ENCODE data around the gene KIF22.
"Not testable (repeated sequence)": the region's sequence is repeated elsewhere in the genome, so short reads cannot be mapped to it uniquely, and the experiment has no call there.

KIF22 gene

DNA sequence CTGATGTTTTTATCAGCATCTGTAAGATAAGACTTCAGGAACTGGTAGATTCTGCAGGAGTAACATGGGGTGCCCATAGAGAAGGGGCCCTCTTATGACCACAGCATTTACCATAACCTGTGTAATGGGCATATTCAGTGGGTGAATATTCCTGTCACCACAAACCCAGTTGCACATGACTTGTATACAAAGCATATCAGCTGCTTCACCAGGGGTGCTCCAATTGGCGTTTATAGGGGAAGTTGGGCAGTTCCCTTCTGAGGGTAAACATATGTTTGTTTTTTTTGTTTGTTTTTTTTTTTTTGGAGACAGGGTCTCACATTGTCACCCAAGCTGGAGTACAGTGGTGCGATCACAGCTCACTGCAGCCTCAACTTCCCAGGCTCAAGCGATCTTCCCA is 24.0 kb upstream of the KIF22 start:
- DNase-seq (ENCODE audit: low spot score), result no peak

DNA sequence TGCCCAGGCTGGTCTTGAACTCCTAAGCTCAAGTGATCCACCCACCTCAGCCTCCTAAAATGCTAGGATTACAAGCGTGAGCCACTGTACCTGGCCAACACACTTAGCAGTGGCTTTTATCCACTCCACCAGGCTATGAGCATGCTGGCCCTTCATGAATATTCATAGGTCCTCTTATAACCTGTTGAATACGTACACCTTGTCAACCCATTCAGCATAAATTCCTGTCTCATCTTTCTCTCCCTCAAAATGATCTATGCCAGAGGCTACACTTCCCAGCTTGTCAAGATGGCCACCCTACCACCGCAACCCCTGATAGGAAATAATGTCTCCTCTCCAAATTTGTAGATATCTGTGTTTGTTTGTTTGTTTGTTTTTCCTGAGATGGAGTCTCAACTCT is 23.5 kb upstream of the KIF22 start:
- DNase-seq (ENCODE audit: low spot score), result no peak

DNA sequence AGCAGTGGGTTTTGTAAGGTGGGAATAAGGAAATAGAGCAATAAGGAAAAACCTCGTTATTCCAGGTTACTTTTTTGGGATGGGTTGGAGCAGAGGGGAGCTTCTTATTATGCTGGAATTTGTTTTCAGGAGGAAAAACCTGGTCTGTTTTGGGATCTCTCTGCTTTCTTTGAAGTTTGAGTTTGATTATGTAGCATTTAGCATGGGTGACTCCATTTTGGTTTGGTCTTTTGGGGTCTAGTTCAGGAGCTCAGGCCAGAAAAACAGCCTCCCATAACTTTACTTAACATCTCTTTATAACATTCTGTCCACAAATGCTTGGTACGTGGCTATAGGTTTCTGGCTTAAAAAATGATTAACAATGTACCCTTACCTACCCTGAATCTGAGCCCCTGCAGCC is 21.0 kb upstream of the KIF22 start:
- no peak for DNase-seq (ENCODE audit: low spot score)

DNA sequence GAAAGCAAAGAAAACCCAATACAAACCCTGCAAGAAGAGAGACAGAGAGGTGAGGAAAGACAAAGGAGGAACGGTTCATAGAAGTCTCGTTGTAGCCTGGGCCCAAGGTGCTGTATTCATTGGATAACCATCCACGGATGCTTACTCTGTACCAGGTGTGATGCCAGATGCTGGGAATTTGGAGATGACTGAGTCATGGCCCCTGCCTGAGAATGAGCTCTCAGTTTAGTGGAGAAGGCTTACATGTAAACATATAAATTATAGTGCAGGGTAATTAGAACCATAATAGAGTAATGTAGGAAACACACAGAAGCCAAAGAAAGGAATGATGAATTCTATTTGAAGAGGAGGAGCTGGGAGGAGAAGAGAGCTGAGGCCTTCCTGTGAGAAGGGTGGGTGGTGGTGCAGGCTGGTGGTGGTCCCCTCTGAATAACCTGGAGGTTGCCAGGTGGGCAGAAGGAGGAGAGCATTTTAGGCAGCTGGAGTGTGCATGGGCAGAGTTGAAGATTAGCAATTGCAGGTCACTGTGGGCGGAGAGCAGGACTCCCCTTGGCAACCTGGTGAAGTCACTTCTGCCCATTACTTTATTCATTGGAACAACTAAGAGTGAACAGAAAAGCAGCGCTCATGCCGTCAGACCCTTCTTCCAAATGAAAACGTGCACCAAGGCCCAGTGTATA is 20.2 kb upstream of the KIF22 start:
- no peak for DNase-seq (ENCODE audit: low spot score)

DNA sequence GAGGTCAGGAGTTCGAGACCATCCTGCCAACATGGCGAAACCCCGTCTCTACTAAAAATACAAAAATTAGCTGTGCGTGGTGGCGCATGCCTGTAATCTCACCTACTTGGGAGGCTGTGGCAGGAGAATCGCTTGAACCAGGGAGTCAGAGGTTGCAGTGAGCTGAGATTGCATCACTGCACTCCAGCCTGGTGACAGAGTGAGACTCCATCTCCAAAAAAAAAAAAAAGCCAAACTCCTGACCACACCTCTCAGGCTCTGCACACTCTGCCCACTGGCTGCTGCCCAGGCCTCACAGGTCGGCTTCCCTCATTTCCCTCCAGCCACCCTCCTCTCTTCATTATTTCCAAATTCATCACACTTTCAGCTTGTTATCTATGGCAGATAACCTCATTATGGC is 18.2 kb upstream of the KIF22 start:
- not testable (repeated sequence) for DNase-seq (ENCODE audit: low spot score)

DNA sequence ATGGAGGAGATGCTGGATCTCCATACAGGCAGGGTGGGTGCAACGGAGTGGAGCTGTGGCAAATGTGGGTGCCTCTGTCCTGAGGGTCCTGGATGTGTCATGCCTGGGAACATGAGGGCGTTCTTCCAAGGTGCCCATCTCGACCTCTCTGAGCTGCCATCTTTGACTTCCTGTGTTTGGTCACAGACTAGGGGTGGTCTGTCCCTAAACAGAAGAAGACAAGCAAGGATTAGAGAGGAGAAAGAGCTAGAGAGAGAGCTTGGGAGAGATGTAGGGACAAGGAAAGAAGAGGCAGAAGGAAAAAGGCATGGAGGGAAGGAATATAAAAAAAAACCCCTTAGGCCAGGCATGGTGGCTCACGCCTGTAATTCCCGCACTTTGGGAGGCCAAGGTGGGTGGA is 15.8 kb upstream of the KIF22 start:
- no peak for DNase-seq (ENCODE audit: low spot score)

DNA sequence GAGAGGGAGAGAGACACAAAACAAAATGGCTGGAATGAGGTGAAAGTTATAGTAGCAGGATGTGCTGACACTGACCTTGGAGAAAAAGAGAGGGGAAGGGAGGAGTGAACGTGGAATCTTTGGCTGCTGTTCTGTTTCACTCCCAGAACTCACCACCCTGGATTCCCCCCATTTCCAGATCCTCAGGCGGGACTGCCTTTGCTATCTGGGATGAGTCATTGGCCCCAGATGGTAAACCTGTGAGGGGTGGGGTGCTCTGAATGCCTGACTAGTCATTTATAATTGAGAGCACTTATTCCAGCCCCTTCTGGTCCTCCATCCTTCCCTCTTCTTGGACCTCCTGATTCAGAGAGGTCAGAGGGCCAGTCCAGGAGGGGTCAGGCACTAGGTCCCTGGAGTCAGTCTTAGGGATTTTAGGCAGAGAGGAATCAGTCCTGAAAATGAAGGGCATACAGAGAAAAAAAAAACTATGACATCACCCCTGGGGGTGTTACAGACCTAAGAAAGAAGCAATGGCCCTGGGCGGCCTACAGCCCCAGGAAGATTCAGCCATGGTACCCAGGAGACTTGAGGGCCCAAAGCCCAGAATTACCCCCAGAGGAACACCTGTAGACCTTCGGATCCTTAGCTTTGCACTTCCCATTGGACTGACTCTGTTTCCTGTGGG is 14.7 kb upstream of the KIF22 start:
- no peak for DNase-seq (ENCODE audit: low spot score)

DNA sequence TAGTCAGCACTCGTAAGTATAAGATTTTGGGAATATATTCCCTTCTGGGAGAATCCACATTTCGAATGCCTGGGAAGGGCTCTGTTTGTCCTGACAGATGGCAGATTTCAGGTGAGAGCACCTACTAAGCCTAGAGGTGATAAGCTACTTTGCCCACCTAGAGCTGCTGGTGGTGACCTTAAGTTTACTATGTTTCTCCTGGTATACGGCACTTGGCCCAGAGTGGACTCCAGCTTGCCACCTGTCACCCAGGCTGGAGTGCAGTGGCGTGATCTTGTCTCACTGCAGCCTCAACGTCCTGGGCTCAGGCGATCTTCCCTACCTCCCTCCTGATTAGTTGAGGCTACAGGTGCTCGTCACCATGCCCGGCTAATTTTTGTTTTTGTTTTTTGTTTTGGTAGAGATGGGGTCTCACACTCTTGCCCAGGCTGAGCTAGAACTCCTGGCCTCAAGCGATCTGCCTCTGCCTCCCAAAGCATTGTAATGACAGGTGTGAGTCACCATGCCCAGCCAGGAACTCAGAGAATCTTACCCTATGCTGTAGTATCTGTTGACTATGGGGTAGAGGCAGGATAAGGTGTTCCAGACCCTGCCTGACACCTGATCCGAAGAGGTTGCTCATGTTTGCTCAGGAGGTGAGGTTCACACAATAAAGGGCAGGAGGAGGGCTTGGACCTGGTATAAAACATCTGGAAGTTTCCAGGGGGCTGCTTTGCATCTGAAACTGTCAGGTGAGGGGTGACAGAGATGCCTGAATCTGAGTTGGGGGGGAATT is 12.8 kb upstream of the KIF22 start, which contains the start of gene ZG16:
TSS of gene ZG16 (plus strand) at position 681 of the 775 bp plus-strand sequence. CDS start 1,011 bp downstream, outside the sequence.
- no peak for DNase-seq (ENCODE audit: low spot score)

DNA sequence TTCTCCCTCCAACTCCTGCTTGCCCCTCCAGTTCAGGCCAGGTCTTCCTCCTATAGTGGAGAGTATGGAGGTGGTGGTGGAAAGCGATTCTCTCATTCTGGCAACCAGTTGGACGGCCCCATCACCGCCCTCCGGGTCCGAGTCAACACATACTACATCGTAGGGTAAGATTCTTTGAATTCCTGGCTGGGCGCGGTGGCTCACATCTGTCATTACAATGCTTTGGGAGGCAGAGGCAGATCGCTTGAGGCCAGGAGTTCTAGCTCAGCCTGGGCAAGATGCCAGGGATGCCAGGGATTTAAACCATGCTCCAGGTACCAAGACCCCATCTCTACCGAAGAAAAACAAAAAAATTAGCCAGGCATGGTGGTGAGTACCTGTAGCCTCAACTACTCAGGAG is 11.1 kb upstream of the KIF22 start:
- no peak for DNase-seq (ENCODE audit: low spot score)

DNA sequence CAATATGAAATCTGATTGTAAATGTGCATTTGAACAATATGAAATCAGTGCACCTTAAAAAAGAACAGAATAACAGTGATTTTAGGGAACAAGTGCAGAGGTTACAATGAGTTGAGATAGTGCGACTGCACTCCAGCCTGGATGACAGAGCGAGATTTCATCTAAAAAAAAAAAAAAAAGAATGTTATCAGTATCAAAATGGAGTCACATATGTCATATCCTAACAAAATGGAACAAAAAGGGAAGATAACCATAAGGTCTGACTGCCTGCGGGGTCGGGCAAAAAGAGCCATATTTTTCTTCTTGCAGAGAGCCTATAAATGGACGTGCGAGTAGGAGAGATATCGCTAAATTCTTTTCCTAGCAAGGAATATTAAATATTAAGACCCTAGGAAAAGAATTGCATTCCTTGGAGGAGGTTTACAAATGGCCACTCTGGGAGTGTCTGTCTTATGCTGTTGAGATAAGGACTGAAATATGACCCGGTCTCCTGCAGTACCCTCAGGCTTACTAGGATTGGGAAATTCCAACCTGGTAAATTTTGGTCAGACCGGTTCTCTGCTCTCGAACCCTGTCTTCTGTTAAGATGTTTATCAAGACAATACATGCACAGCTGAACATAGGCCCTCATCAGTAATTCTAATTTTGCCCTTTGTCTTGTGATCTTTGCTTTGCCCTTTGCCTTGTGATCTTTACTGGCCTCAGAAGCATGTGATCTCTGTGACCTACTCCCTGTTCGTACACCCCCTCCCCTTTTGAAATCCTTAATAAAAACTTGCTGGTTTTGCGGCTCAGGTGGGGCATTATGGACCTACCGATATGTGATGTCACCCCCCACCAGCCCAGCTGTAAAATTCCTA is 7.2 kb upstream of the KIF22 start:
- not testable (repeated sequence) for DNase-seq (ENCODE audit: low spot score)

DNA sequence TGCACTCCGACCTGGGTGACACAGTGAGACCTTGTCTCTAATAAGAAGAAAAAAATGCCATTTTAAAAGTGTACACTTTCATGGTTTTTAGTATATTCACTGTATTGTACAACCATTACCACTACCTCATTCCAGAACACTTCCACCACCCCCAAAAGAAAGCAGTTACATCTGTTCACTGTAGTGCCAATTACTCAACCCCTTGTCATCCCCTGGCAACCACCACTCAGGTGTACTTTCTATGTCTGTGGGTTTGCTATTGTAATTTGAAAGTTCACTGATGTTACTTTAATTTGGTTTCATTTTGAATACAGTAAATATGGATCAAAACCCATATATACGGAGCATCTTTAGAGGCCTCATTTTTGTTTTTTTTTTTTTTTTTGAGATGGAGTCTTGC is 6.4 kb upstream of the KIF22 start:
- no peak for DNase-seq (ENCODE audit: low spot score)

DNA sequence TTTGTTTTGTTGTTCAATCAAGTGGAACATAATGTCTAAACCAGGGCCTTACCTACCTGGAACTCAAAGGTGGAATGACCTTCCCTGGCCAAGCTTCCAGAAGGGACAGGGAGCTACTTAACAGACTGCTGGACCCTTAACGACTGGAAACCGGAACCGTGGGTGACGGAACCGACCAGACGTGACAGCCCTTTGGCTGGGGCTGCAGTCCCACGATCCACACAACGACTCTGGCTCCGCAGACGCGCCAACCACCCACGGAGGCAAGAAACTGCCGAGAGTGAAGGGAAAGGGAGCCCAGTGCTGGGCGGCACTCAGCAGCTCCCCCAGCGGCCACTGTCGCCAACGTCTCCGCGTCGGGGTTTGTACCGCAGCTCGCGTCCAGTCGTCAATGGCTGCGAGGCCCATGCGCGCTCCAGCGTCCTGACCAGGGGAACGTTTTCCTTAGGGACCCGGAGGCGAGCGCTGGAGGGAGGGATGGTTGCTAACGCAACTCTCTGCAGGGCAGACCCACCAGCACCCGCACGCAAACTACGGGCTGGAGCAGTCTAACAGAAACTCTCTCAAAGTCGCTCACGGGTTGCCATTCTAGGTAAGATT is 5.5 kb upstream of the KIF22 start:
- peak; percentile 66 for DNase-seq (ENCODE audit: low spot score)

DNA sequence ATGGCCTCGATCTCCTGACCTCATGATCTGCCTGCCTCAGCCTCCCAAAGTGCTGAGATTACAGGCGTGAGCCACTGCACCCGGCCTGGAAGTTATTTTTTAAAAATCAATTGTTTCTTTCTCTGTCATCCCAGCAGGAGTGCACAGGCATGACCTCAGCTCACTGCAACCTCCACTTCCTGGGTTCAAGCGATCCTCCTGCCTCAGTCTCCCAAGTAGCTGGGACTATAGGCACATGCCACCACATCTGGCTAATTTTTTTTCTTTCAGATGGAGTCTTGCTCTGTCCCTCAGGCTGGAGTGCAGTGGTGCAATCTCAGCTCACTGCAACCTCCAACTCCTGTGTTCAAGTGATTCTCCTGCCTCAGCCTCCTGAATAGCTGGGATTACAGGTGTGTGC is 3.4 kb upstream of the KIF22 start:
- DNase-seq (ENCODE audit: low spot score), result not testable (repeated sequence)

DNA sequence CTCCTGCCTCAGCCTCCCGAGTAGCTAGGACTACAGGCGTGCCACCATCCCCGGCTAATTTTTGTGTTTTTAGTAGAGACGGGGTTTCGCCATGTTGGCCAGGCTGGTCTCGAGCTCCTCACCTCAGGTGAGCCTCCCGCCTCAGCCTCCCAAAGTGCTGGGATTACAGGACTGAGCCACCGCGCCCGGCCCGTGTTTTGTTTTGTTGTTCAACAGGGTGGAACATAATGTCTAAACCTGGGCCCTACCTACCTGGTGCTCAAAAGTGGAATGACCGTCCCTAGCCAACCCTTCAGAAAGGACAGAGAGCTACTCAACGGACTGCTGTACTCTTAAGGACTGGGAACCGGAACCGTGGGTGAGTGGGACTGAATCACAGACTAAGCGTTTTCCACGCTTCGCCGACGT is 772 bp upstream of the KIF22 start:
- no peak for DNase-seq (ENCODE audit: low spot score)

DNA sequence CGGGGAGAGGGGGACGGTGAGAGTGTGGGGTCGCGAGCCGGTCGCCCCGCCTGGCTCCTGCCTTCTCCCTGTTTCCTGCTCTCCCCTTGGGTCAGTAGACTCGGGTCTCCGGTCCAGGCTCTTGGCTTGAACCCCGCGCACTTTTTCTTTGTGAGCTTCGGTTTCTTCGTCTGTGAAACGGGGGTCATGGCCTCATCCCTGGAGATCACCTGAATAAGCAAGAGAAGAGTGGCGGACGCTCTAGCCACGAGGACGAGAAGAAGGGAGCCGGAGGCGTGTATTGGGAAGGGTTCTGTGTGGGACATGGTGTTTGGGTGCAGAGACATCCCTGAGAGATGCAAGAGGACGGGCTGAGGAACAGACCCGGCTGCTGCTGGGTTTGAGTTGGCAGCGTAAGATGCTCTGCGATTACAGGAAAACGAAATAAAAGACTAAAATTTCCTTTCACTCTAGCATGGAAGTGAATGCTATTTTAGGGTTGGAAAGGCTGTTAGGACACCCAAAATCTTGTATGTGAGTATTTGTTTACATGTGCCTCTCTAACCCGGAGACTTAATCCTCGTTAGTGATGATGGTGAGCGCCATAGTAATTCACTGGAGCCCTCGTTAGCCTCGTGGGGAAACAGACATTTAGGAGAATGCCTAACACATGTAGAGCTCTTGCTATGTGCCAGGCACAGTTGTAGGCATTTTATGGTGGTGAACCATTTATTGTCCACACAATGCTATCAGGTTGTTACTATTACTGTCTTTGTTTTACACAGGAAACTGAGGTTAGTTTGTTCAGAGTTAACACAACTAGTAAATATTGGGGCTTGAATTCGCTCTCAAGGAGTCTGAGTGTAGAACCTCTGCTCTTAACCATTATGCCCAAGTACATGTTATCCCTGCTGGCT is 646 bp downstream of the KIF22 start:
- DNase-seq (ENCODE audit: low spot score), result peak; percentile 25

DNA sequence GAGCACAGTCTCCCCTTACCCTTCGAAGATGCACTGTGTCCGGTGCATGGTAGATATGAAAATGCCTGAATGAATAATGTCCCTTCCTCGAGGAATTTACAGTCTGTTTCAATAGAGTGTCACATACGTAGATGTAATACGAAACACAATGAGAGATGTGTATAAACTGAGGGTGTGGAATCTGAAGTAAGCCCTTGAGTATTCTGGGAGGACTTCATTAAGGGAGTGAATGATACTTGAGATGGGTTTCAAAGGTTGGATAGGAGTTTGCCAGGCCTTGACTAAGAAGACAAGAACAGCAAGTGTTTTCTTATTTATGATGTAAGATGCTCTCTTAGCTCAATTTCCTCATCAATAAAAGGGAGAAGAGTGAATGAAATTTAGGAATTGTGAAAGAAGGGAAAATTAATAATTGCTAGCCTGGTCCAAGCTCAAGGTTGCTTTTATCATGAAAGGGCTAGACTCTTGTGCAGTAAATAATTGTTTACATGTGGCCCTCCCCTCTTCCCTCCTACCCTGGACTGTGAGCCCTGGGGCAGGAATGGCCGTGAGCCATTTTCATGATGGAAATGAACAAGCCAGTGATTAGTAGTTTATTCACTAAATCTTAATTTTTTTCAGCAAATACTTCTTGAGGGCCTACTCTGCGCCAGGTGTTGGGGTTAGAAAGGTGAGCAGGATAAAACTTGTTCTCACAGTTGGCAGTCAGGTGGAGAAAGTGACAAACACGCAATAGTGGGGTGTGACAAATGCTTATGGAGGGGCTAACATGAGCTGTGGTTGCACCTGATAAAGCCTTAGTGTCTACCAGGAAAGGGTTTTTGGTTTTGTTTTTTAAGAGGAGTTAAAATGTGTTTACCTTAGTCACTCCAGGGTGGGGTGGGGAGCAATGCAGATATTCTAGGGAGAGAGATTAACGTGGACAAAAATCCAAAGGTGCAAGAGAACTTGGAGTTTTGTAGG is 1.6 kb downstream of the KIF22 start:
- peak; percentile 47 for DNase-seq (ENCODE audit: low spot score)

DNA sequence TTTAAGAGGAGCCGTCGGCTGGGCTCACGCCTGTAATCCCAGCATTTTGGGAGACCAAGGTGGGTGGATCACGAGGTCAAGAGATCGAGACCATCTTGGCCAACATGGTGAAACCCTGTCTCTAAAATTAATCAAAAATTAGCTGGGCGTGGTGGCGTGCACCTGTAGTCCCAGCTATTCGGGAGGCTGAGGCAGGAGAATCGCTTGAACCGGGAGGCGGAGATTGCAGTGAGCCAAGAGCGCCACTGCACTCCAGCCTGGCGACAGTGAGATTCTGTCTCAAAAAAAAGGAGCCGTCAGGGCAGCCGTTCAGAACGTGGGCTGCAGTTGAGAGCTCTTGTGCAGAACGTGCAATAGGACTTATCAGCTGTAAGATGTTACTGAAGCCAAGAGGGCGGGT is 2.6 kb downstream of the KIF22 start:
- not testable (repeated sequence) for DNase-seq (ENCODE audit: low spot score)

DNA sequence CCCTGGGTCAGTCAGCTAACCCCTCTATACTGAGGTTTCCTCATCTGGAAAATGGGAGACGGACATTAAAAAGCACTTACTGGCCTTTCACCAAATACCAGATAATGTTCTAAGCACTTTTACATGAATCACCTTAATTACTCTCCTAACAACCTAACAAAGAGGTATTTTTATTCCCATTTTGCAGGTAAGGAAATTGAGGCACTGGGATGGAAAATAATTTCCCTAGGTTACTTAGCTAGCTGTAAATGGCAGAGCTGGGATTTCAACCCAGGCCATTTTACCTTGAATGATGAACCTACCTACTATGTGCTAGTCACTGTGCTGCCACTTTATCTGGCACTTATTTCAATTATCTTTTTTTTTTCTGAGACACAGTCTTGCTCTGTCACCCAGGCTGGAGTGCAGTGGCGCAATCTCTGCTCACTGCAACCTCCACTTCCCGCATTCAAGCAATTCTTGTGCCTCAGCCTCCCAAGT is 3.7 kb downstream of the KIF22 start:
- no peak for DNase-seq (ENCODE audit: low spot score)

DNA sequence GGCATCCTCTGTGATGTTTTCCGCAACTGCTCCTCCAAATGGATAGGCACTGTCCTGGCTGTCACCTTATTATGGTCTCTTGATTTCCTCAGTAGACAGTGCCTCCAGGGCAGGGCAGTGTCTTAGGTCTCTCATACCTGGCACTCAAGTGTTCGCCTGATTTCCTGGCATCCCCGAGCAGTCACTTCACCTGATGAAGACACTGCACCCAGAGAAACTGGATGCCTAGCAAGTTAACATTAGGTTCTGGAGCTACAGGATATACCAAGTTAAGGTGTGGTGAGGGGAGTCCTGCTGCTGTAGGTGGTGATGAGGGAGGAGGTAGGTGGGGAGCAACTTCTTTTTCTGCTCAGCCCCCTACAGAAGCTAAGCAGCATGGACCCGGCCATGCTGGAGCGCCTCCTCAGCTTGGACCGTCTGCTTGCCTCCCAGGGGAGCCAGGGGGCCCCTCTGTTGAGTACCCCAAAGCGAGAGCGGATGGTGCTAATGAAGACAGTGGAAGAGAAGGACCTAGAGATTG is 11.9 kb downstream of the KIF22 start:
- no peak for DNase-seq (ENCODE audit: low spot score)
